ENCODE data around the gene CLECL1.

The CLECL1 gene

DNA sequence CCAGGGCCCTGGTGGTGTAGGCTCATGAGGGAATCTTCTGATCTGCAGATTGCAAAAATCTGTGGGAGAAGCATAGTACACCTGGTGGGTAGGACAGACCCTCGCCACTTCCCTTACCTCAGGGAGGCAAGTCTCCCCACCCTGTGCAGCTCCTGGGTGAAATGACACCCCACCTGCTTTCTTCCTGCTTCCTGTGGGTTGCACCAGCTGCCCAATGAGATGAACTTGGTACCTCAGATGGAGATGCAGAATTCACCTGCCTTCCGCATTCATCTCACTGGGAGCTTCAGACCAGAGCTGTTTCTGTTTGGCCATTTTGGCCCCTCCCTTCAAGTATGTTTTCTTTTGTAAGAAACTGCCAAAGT is 58.7 kb downstream of the CLECL1 start:
- H3K27ac ChIP-seq, result peak overlapping the region; percentile 64; the same call in 1 of the 2 replicates
- no peaks in the 10 kb centered on the region for H3K27me3 ChIP-seq
- H4K20me1 ChIP-seq, result no peaks in the 10 kb centered on the region; the same call in 1 of the 2 replicates
- H3K9me3 ChIP-seq, result peaks cover 39% of the 10 kb centered on the region
- TF ChIP-seq Cebpa-rat (IDR thresholded peaks at IDR 0.05), result no peak
- peaks cover 51% of the 10 kb centered on the region for H3K4me1 ChIP-seq
- peaks cover 33% of the 10 kb centered on the region for H3K36me3 ChIP-seq
- H3K4me2 ChIP-seq, result peak overlapping the region; percentile 88
- H3K4me3 ChIP-seq, result no peak overlapping the region
- no peak overlapping the region for H3K9ac ChIP-seq

- H3K4me3 ChIP-seq, result peak overlapping the region; percentile 63
- TF ChIP-seq Cebpa-rat (IDR thresholded peaks at IDR 0.05), result no peak
- H3K4me1 ChIP-seq, result peaks cover 57% of the 10 kb centered on the region
- peaks cover 37% of the 10 kb centered on the region for H3K9me3 ChIP-seq
- H3K36me3 ChIP-seq, result peaks cover 32% of the 10 kb centered on the region
- peak overlapping the region; percentile 88 for H3K4me2 ChIP-seq
- no peaks in the 10 kb centered on the region for H3K27me3 ChIP-seq
- H3K9ac ChIP-seq, result peak overlapping the region; percentile 48; the same call in 1 of the 2 replicates
- H4K20me1 ChIP-seq, result no peaks in the 10 kb centered on the region; the same call in 1 of the 2 replicates
- H3K27ac ChIP-seq, result peak overlapping the region; percentile 64
Observed at GRCh38 chr12:9673404-9674225, 59.3 kb downstream of the CLECL1 start.

All from BLaER1 (cell line).